C4-2B (cell line): ENCODE results near the gene LSM3.

Experiments
- CTCF ChIP-seq: fragments of 450-650 bp; conservative IDR thresholded peaks from 2 replicates; pipeline ENCODE4 v1.5.1; 2017; ENCODE audit warnings: mild to moderate bottlenecking
- ZFX ChIP-seq: fragments of 450-650 bp; IDR thresholded peaks from 2 replicates; pipeline ENCODE4 v1.6.1; 2017

DNA sequence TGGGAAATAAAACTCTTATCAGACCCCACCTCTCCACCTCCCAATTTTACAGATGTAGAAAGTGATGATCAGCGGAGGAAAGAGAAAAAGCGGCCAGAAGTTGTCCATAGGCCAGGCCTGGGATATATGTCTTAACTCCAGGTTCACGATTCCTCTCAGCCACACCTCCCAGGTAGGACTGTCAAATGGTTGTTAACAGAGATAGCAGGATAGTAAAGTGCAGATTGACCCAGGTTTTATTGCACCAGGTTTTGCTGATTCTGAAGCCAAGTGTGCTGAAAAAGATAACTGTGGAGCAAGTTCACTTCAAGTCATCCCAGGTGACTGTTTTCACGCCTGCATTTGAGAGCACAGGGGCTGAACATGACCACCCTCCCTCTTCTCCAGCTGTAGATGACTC is 36.1 kb downstream of the LSM3 start:
- TF ChIP-seq CTCF (no peak), ZFX (no peak)
